Activated naive CD4-positive, alpha-beta T cell treated with anti-CD3 and anti-CD28 coated beads, Interleukin-2, amount 50 U/mL, for 16 hours (primary cell): ENCODE data around the gene THADA.

Experiments used
- DNase-seq: peaks from one replicate; pipeline ENCODE4 v3.0.0-alpha.2; 2020

THADA gene

GRCh38 chr2:43215673-43216255 lies 380.1 kb downstream of the THADA start:
- no peak for DNase-seq

- no peak for DNase-seq
These were observed 381.6 kb downstream of the THADA start for GRCh38 chr2:43214253-43214652.

- DNase-seq, result no peak
These were observed 382.9 kb downstream of the THADA start for GRCh38 chr2:43212931-43213330.

GRCh38 chr2:43212216-43212835 lies 383.5 kb downstream of the THADA start:
- no peak for DNase-seq

GRCh38 chr2:43210467-43211303 lies 385.2 kb downstream of the THADA start:
- DNase-seq, result peak; percentile 60

GRCh38 chr2:43210125-43210466 lies 385.7 kb downstream of the THADA start:
- DNase-seq, result no peak

- DNase-seq, result no peak
These were observed 386.6 kb downstream of the THADA start for GRCh38 chr2:43209204-43209717.

GRCh38 chr2:43207553-43208300 lies 388.1 kb downstream of the THADA start:
- no peak for DNase-seq

- DNase-seq, result no peak
These were observed 389.2 kb downstream of the THADA start for GRCh38 chr2:43206602-43207001.

GRCh38 chr2:43203373-43203772 lies 392.5 kb downstream of the THADA start:
- no peak for DNase-seq

GRCh38 chr2:43202289-43202688 lies 393.5 kb downstream of the THADA start:
- DNase-seq, result no peak

- no peak for DNase-seq
These were observed 394.3 kb downstream of the THADA start for GRCh38 chr2:43201497-43201896.

- DNase-seq, result no peak
These were observed 394.8 kb downstream of the THADA start for GRCh38 chr2:43201016-43201415.

GRCh38 chr2:43199492-43200488 lies 396.0 kb downstream of the THADA start:
- DNase-seq, result no peak

- no peak for DNase-seq
These were observed 397.6 kb downstream of the THADA start for GRCh38 chr2:43198263-43198662.

GRCh38 chr2:43197588-43197896 lies 398.3 kb downstream of the THADA start:
- DNase-seq, result no peak

- DNase-seq, result no peak
These were observed 398.9 kb downstream of the THADA start for GRCh38 chr2:43196768-43197587.

GRCh38 chr2:43194121-43194869 lies 401.5 kb downstream of the THADA start:
- no peak for DNase-seq

GRCh38 chr2:43193652-43194120 lies 402.2 kb downstream of the THADA start:
- no peak for DNase-seq
